Progenitor cell of endocrine pancreas (in vitro differentiated cells): ENCODE results near the gene SETDB2. TPM values are rescaled to one million over a fixed set of nuclear protein-coding genes. Genes with fewer than 3 reads are reported as not detected.

ENCODE experiments used
- DNase-seq: peaks from one replicate; pipeline ENCODE4 v3.0.0; 2021; ENCODE audit warnings: low spot score; ENCODE audit not compliant: unreplicated experiment
- H3K27ac Mint-ChIP-seq: 2 replicates; pipeline ENCODE4 v1.8.0; 2021; ENCODE audit warnings: mild to moderate bottlenecking, moderate library complexity, mixed read lengths
- H3K27me3 Mint-ChIP-seq: 2 replicates; pipeline ENCODE4 v1.8.0; 2021; ENCODE audit warnings: mixed read lengths
- H3K36me3 Mint-ChIP-seq: 2 replicates; pipeline ENCODE4 v1.8.0; 2022; ENCODE audit warnings: mixed read lengths; ENCODE audit not compliant: insufficient read depth
- H3K4me1 Mint-ChIP-seq: 2 replicates; pipeline ENCODE4 v1.8.0; 2021; ENCODE audit warnings: low read depth, mixed read lengths
- H3K4me3 Mint-ChIP-seq: 2 replicates; pipeline ENCODE4 v1.8.0; 2021; ENCODE audit warnings: low read depth, mild to moderate bottlenecking, moderate library complexity, mixed read lengths
- H3K9me3 Mint-ChIP-seq: 2 replicates; pipeline ENCODE4 v1.8.0; 2021; ENCODE audit warnings: low read depth, mixed read lengths
- CTCF ChIP-seq: fragments of 200-600 bp; sonication (generic); IDR thresholded peaks from one replicate; pipeline ENCODE4 v1.5.0; 2021; ENCODE audit warnings: antibody characterized with exemption, mild to moderate bottlenecking; ENCODE audit not compliant: unreplicated experiment
- total RNA-seq: library from RNA; stranded (reverse); gene quantifications from 2 replicates; pipeline ENCODE4 v1.2.1, GENCODE V29; 2021

SETDB2 gene
- total RNA-seq, 1 donor from 2014 or later, result 11.5 TPM

- peaks cover 26% of the 10 kb centered on the region for H3K36me3 Mint-ChIP-seq
- H3K9me3 Mint-ChIP-seq, result no peaks in the 10 kb centered on the region
- no peak for DNase-seq
- no peak overlapping the region for H3K4me3 Mint-ChIP-seq
- no peaks in the 10 kb centered on the region for H3K4me1 Mint-ChIP-seq
- H3K27me3 Mint-ChIP-seq, result no peaks in the 10 kb centered on the region
- TF ChIP-seq CTCF, result no peak
- H3K27ac Mint-ChIP-seq, result no peak overlapping the region
These were observed 92.2 kb downstream of the SETDB2 start for GRCh38 chr13:49536144-49536873.

DNA sequence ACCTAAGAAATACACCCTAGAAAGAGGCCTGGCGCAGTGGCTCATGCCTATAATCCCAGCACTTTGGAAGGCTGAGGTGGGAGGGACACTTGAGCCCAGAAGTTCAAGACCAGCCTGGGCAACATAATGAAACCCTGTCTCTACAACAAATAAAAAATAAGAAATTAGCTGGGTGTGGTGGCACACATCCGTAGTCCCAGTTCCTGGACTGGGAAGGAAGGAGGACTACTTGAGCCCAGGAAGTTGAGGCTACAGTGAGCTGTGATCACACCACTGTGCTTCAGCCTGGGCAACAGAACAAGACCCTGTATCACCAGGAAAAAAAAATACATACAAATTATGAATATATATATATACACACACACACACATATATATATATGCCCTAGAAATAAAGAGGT, 94.3 kb downstream of the SETDB2 start:
- Mint-ChIP-seq H3K4me3 (no peak overlapping the region), H3K36me3 (peaks cover 20% of the 10 kb centered on the region), H3K4me1 (no peaks in the 10 kb centered on the region), H3K27ac (no peak overlapping the region), H3K27me3 (no peaks in the 10 kb centered on the region), H3K9me3 (no peaks in the 10 kb centered on the region)
- no peak for TF ChIP-seq CTCF
- DNase-seq, result no peak

GRCh38 chr13:49539313-49539712, 95.2 kb downstream of the SETDB2 start:
- H3K27me3 Mint-ChIP-seq, result no peaks in the 10 kb centered on the region
- no peak for DNase-seq
- no peak overlapping the region for H3K27ac Mint-ChIP-seq
- no peak overlapping the region for H3K4me3 Mint-ChIP-seq
- H3K36me3 Mint-ChIP-seq, result peaks cover 16% of the 10 kb centered on the region
- H3K4me1 Mint-ChIP-seq, result no peaks in the 10 kb centered on the region
- no peak for TF ChIP-seq CTCF
- no peaks in the 10 kb centered on the region for H3K9me3 Mint-ChIP-seq

GRCh38 chr13:49539746-49540145, 95.7 kb downstream of the SETDB2 start:
- H3K9me3 Mint-ChIP-seq, result no peaks in the 10 kb centered on the region
- no peaks in the 10 kb centered on the region for H3K27me3 Mint-ChIP-seq
- no peak for DNase-seq
- TF ChIP-seq CTCF, result no peak
- H3K27ac Mint-ChIP-seq, result no peak overlapping the region
- H3K4me1 Mint-ChIP-seq, result no peaks in the 10 kb centered on the region
- no peak overlapping the region for H3K4me3 Mint-ChIP-seq
- H3K36me3 Mint-ChIP-seq, result peaks cover 16% of the 10 kb centered on the region

GRCh38 chr13:49540552-49540951, 96.5 kb downstream of the SETDB2 start:
- Mint-ChIP-seq H3K9me3 (no peaks in the 10 kb centered on the region), H3K27ac (no peak overlapping the region)

More at GRCh38 chr13:49540552-49540951, 96.5 kb downstream of the SETDB2 start:
- Mint-ChIP-seq H3K4me1 (peaks cover 4% of the 10 kb centered on the region), H3K4me3 (no peak overlapping the region), H3K36me3 (peaks cover 14% of the 10 kb centered on the region), H3K27me3 (no peaks in the 10 kb centered on the region)
- no peak for TF ChIP-seq CTCF
- no peak for DNase-seq
